DMS153 (cell line): Measurements from ENCODE around the gene KCNK16.
A peak's percentile ranks its signal among the peaks of the same experiment; 100 is the strongest.

ENCODE experiments used
- DNase-seq: peaks from one replicate; lab custom pipeline; 2025; lab: John Stamatoyannopoulos, UW

Gene KCNK16

DNA sequence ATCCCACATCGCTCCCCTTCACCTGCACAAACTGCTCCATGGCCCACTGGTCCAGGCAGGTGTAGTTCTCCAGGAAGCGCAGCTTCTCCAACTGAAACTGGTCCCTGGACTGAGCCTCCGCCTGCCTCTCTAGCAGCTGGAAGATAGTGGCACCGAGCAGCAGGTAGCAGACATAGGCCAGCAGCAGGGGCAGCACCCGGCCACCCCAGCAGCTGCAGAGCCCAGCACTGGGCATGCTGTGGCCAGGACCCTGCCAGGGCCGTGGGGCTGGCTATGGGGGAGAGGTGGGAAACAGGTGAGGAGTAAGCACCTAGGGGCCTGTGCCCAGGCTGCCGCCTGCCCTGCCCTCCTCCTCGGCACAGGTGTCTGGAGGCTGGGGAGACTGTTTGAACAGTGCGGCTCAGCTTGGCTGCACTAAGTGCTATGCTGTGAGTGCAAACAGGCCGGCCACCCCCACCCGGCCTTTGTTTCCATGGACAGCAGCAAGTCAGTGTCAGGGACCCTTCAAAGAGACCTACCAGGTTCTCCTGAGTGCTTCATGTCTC lies at the start of gene KCNK16:
KCNK16 (minus strand) TSS at position 397 of the 545 bp plus-strand sequence; CDS start at position 235, 162 bp downstream.
- DNase-seq = no peak

DNA sequence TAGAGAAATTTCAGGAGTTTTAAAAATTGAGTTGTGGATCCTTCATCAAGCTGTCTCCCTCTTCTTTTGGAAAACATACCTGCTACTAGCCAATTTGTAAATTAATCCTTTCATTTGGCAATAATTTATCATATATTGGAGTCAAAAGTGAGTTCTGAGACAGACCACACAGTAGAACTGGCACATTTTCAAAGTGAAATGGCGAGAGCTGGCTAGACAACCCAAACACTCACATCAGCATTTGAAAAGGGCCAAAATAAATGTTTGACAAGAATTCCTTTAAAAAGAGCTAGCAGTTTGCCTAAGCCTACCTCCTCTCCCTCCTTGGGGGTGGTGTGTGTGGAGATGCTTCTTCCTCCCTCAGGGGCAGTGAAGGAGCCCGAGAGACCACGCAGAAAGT lies 47.9 kb upstream of the KCNK16 start:
- no peak for DNase-seq

DNA sequence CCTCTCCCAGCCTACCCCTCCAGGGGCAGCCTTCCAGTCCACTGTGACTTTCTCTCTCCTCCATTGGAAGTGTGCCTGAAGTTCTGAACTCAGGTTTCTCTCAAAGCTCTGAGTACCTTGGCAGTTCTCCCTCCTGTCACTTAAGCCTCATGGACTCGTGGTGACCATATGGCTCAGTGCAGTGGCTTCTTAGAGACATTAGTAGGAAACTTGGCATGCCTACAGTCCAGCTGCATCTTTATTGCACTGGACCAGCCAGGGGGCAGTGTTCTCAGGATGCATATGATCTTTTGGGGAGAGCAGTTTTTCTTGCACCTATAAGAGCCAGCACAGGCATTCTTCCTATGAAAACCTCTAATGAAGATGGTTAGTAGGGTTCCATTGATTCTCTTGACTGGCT lies 47.5 kb upstream of the KCNK16 start:
- no peak for DNase-seq

DNA sequence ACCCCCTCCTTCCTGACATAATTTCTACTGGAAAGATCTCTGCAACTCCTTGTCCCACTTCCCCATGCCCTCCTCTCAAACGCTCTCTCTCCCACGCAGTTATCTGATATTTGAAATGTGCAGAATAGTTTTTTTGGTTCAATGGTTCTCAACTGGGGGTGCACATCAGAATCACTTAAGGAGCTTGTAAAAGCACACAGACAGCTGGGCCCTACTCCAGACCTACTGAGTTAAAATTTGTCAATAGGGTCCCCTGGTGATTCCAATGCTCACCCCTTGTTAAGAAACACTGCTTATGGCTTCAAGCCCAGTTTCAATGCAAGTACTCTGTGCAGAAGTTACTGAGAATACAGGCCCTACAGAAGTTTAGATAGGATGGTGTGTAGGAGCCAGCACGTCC lies 45.2 kb upstream of the KCNK16 start:
- no peak for DNase-seq

DNA sequence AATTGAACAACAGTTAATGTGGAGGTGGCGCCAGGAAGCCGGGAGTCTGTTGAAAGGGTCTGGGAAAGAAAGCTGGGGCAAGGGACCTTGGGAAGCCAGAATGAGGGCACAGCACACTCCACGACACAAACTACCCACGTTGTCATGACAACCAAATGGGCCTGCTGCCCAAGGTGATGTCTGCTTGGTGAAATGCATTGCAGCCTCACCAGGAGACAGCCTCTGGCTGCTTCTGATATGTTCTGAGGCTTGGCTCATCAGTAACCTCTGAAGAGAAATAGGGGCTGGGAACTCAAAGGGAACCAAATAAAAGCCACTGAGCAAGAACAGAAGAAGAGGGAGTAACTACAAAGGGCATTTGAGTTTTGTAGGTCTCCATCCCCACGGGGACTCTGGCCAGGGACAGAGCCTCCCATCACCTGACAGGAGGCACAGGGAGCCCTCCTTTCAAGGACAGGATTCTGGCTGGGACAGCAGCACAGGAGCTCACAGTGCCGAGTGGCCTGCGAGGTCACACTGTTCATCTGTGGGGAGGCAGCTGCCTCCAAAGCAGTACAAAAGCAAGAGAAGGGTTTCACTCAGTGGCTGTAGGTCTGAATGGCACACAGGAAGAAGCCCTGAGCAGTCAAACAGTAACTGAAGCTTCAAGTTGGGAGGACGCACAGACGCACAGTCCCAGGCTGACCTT lies 44.6 kb upstream of the KCNK16 start:
- DNase-seq = no peak

DNA sequence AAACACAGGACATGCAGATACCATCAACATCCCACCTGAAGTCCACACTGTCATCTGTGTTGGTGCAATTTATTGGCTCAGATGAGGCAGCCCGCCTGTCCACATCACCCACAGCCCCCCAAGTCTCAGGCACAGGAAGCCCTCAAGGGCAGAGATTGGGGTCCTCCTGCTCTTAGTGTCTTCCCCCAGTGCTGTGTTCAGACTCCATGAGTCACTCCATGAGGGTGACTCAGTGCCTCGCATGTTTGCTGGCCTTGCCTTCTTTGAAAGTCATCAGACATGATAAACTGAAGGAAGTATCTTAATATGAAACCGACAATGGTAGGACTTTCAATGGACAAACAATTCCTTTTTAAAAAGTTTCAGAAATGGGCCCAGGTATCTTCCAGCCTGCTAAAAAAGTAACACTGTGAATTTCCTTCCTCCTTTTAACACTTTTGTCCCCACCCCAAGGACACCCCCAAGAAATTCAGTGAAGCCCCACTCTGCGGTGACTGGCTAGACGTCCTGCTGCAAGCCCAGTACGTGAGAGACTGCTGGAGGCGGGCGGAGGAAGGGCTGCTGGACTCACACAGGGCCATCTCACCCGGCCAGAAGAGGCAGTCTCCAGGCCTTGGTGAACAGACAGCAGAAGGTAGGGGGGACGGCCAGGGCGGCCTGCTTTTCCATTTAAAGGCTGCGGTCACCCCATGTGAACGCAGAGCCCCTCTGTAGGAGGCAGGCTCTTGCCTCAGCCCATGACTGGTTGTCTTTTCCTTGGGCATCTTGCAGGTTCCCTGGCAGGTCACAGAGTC lies 43.0 kb upstream of the KCNK16 start:
- no peak for DNase-seq

DNA sequence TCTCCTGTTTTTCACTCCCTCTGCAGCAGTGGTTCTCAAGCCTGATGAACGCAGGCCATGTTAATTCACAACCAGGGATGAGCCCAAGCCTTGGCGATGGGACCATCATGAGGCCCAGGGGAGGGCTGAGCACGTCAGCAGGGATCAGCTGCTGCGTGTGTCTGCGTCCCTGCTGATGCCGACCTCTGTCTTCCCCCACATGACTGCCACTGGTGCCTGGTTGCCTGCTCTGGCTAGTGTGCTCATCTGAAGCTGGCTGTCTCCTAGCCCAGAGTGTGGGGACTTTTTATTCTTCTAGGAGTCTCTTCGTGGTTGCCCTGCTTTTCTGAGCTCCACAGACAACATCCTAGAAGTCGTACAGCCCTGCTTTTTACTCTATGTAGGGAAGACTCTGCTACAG lies 40.8 kb upstream of the KCNK16 start:
- DNase-seq = no peak

DNA sequence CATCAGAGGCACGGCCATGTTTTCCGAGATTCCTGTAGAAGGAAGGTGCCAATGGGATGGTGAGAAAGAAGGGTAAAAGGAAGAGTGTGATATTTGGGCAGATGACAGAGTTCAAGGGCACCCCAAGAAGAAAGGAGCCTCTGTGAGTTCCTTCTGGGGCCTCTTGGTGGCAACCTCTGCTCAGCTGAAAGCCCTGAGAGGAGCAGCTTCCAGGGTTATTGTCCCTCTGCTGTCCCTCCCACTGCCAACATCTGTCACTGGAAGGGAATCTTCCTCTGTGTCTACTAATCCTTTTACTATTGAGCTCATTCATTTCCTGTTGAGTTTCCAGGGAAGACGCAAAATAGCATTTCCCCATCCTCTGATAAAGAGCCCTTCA lies 40.0 kb upstream of the KCNK16 start:
- peak; percentile 25 for DNase-seq

DNA sequence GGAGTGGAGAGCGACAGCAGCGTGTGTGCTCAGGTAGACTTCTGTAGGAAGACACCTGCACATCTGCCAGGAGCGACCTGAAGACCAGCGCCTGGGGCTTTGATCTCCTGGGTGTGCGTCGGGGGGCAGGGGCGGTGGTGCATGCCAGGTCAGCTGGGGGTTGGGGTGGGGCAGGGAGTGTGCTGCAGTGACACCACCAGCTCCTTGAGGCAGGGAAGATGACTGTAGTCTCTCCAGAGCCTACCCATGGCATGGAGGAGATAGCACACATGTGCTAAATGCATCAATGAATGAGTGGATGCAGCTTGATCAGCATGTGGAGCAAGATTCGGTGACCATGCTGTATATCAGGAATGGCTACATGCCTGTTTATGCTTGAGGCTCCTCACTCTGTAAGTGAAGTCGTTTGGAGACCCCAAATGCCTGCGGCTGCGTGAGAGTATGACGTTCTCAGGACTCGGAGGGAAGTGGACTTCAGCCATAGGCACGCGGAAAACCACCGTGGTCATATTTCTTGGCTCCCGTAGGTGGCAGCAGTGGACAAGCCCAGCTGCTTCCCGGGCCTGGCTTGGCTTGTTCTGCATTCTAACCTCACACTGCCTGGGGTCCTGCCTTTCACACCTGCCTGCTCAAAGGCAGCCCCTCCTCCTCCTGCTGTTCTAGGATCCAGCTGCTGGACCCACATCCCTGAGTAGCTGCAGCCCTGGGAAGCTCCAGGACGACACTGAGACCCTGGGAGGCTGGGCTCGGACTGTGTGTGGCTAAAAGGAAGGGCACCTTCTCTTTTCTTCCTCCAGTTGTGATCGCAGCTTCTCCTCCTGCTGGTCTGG lies 39.4 kb upstream of the KCNK16 start:
- peak; percentile 40 for DNase-seq

DNA sequence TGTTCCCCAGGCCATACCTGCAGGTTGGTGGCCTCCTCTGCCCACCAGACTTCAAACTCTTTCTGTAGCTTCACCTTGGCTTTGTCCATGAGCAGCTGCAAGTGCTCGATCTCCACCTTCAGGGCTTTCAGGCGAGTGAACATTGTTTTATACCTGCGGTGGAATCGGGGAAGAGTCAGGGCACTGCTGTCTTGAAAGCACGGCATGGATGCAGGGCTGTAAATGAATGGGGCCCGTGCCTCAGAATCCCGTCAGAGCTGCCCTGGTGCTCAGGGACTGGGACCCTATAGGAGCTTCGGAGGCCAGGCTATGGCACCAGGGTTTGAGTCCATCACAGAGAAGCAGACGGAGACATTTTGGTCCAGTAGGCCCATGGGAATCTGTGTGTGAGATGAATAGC lies 37.9 kb upstream of the KCNK16 start:
- DNase-seq = no peak

DNA sequence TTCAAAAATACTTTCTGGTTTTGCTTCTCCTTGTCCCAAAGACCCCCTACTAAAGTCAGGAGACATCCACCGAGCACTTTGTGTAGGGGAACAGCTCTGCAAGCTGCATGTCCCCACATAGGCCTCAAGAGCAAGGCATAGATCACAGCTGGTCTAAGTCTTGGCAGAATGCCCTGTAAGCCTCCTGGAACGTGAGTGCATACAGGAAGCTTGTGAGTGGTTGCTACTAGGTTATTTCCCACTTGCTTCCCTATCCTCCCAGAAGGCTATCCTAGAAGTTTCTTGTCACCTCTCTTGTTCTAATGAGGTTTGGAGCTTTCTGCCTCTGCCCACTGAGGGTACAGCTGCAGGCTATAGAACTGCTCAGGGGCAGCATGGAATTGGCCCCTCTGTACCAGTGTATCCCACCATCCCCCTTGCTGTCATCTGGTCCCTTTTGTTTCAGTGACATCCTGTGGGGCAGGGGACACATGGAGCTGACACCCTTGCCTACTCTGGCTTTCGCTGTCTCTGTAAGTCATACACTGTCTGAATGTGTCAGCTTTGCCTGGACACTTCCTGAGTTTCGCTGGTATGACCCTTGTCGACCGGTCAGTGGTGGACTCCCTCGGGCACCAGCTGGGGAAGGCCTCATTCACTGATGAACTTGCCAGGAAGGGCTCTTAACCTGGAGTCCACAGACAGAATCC lies 35.6 kb upstream of the KCNK16 start:
- peak; percentile 84 for DNase-seq

DNA sequence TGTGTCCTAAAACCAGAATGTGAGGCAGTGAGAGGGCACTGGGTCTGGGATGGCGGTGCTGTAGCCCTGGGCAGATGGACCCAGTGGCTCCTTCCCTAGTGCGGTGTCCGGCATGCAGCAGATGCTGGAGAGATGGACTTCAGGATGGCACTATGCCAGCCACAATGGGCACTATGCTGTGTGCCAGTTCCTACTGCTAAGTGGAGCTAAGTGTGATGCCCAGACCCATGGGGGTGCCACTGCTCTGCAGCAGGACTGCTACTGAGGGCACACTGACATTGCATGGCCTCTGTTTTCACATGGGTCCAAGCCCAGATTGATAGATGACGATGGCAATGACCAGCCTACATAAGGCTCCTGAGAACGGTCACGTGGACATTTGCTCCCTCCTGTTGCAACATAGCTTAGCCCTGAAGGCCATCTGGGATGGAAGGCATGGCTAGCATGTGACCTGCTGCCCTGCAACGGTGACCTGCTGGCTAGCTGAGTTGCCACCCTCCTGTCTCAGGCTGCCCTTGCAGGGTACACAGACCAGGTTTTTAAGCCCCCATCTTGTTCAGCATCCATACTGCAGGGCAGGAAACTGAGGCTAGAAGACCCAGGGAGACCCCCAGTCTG lies 31.3 kb upstream of the KCNK16 start:
- no peak for DNase-seq

DNA sequence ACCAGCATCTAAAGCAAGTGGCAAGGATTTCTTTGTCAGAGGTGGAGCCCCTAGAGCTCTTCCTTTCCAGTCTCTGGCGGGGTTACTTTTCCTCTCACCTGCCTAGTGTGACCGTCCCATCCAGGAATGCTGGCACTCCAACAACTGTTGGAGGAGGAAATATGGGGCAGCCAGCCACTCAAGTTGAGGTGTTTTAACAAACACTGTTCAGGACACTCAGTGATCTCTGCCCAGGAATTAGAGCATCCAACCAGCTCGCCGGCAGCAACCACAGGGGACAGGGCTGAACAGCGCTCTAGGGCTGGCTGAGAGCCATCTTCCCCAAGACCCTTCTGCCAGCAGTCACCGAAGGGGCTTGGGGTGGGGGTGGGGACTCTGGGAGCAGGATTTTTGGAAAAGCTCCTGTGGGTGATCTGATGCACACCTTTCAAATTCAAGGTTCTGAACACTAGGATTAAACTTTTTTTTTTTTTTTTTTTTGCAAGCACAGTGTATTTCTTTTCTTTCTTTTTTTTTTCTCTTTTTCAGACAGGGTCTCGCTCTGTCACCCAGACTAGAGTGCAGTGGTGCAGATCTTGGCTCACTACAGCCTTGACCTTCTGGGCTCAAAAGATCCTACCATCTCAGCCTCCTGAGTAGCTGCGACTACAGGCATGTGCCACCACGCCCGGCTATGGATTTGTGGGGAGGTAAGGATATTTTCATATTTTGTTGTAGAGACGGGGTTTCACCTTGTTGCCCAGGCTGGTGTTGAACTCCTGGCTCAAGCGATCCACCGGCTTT lies 28.4 kb upstream of the KCNK16 start:
- no peak for DNase-seq

DNA sequence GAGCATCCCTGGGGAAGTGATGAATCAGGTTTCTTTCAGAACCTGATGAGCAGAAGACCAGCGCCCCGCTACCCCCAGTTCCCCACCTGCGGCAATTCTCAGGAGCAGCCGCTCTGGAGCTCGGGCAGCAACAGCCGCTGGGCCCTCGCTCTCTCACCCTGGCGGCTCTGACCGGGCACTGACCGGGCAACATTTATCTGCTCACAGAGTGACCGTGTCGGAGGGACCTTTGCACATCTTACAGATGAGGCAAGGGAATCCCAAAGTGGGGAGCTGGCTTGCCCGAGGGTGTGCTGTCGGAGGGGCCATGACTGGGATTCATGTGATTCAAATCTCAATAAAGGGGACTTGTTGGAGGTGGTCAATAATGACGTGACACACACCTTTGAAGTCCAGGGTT lies 26.2 kb upstream of the KCNK16 start:
- no peak for DNase-seq

DNA sequence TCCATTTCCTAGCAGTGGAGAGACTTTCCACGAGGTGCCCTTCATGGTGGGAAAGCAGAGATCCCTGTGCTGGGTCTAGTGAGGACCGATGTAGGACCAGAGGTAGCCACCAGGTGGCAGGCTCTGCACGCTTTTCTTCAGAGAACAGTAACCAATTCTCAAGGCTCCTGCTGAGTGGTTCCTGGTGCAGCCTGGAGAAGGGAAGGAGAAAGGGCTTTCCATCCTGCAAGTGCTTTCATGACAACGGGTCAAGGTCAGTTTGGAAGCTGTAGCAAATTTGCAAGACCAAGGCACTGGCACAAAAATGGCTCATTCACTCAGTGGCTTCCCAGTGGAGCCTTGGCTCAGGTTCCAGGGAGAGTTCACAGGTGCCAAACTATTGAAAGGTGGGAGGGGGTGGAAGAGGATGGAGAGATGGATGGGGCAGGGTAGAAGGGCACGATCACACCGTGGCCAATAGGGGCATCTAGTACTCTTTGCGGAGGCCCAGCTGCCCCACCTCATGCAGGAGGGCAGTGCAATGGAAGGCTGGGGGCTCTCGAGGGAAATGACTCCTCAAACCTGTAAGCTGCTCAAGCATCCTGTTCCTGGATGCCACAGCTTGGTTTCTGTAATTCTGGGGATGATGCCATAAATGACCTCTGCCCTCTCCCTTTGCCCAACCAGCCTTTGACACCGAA lies 25.5 kb upstream of the KCNK16 start:
- DNase-seq = no peak

DNA sequence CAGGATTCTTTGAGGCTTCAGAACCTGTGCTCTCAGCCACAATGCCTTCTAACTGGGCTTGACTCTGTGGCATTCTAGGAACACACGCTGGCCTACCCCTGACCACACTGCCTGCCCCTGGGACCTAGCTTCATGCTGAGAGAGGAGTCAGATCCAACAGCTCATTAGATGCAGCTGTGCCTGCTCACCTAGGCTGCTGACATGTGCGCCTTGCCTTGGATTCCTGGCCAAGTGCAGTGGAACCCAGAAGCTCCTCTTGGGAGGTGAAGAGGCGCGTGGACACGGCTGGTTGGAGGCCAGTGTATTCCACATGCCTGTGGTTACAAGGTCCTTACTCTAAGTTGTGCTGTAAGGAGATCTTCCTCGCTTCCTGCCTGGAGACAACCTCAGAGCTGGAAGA lies 24.7 kb upstream of the KCNK16 start:
- no peak for DNase-seq

DNA sequence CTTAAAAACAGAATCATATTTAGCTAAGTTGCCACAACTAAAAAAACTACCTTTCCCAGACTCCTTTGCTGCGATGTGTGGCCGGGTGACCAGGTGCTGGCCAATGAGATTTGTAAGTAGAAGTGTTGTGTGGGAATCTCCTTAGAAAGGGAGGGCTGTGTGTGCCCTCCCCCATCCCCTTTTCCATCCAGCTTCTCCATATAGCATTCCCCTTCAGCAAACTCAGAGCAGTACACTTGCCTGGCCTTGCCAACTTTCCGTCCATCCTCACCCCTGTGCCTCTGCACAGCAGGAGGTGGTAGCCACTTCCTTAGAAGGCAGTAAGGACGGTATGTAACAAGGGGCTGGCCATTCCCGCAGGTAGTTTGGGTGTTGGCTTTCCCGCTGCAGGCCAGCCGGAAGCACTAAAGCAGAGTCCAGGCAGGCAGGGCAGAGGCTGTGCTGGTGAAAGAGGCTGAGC lies 22.3 kb upstream of the KCNK16 start:
- DNase-seq = no peak

DNA sequence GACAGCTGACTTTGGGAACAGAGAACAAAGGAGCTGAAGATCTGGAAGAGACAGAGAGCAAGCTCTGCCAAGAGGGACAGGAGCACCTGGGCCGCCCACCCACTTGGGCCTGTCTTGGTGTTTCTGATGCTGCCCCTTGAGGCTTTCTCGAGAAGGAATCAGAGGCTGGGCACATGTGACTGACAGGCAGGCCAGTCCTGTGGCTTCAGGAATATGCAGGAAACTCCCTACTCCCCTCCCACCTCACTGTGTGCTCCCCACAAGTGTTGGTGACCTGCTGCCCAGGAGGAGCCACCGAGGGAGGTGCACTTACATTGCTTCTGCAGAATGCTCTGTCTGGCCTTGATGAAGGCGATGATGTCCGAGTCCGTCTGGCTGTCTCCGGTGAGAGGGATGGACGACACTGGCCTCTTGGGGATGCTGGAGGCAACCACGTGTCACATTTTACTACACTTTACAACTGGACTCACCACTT lies 20.9 kb upstream of the KCNK16 start:
- DNase-seq = no peak

DNA sequence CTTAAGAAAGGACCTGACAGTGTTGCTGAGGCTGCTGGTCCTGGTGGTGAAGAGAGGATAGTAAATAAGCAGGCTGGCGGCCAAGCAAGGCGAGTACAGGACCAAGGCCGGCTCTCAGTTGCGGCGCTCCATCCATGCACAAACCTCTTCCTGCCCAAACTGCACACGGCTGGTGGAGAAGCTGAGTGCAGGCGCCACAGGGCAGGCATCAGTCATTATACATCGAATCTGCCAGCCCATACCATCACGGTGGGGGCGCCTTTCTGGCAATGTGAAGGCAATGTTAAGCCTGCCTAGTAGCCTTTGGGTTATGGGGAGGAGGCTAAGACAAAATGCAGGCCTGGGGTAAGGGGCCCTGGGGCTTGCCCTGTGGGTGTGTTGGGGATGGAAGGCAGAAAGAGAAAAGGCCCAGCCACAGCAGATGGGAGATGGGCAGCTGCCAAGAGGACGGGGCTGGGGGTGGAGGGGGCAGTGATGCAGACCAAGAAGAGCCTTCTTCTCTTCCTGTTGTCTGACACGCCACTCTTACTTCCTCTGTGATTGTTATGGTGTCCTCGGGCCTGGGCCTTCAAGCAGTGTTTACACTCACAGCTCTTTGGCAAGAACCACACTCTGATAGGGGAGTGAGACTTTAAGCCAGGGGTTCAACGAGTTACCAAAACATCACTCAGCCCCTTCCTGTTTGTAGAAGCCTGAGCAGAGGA lies 20.3 kb upstream of the KCNK16 start:
- peak; percentile 42 for DNase-seq
